Chondrocyte (in vitro differentiated cells): Measurements from ENCODE around the gene RPS6KA3. TPM values are rescaled to one million over a fixed set of nuclear protein-coding genes. Genes with fewer than 3 reads are reported as not detected.

Experiments
- DNase-seq: peaks from one replicate; pipeline ENCODE4 v3.0.0; 2021; ENCODE audit warnings: mixed read lengths, low spot score
- H3K27ac Mint-ChIP-seq: one replicate; pipeline ENCODE4 v1.8.0; 2021; ENCODE audit warnings: mild to moderate bottlenecking, moderate library complexity, mixed read lengths; ENCODE audit not compliant: unreplicated experiment
- H3K27me3 Mint-ChIP-seq: 2 replicates; pipeline ENCODE4 v1.8.0; 2021; ENCODE audit warnings: low read depth, mixed read lengths
- H3K36me3 Mint-ChIP-seq: 2 replicates; pipeline ENCODE4 v1.8.0; 2021; ENCODE audit warnings: low read depth, mixed read lengths
- H3K4me1 Mint-ChIP-seq: 2 replicates; pipeline ENCODE4 v1.8.0; 2021; ENCODE audit warnings: low read depth, mild to moderate bottlenecking, mixed read lengths
- H3K4me3 Mint-ChIP-seq: one replicate; pipeline ENCODE4 v1.8.0; 2021; ENCODE audit warnings: mild to moderate bottlenecking, moderate library complexity, mixed read lengths; ENCODE audit not compliant: unreplicated experiment
- H3K9me3 Mint-ChIP-seq: 2 replicates; pipeline ENCODE4 v1.8.0; 2021; ENCODE audit warnings: low read depth, mixed read lengths
- CTCF ChIP-seq: fragments of 200-600 bp; sonication (generic); IDR thresholded peaks from 2 replicates; pipeline ENCODE4 v1.5.0; 2021; ENCODE audit warnings: antibody characterized with exemption, mild to moderate bottlenecking, moderate library complexity
- total RNA-seq: library from RNA; stranded (reverse); gene quantifications from 3 replicates; pipeline ENCODE4 v1.2.1, GENCODE V29; 2021

The RPS6KA3 gene
- total RNA-seq, 1 donor from 2014 or later = 18.4 TPM

- H3K36me3 Mint-ChIP-seq = no peaks in the 10 kb centered on the region
- DNase-seq = no peak
- no peaks in the 10 kb centered on the region for H3K27me3 Mint-ChIP-seq
- no peak overlapping the region for H3K27ac Mint-ChIP-seq
- H3K4me1 Mint-ChIP-seq = no peaks in the 10 kb centered on the region
- no peak overlapping the region for H3K4me3 Mint-ChIP-seq
- H3K9me3 Mint-ChIP-seq = no peaks in the 10 kb centered on the region
- no peak for TF ChIP-seq CTCF
Measured at GRCh38 chrX:20111271-20111670, 155.4 kb downstream of the RPS6KA3 start.

GRCh38 chrX:20101934-20102581 lies 164.7 kb downstream of the RPS6KA3 start:
- Mint-ChIP-seq H3K4me1 (no peaks in the 10 kb centered on the region), H3K9me3 (peaks cover 9% of the 10 kb centered on the region), H3K27ac (no peak overlapping the region), H3K36me3 (no peaks in the 10 kb centered on the region), H3K4me3 (no peak overlapping the region), H3K27me3 (no peaks in the 10 kb centered on the region)
- no peak for DNase-seq
- no peak for TF ChIP-seq CTCF

Other genes with a start within 250 kb of the RPS6KA3 start
- 0.28 to 0.62 TPM (median 0.53 TPM) in 3 replicates for gene MAP7D2, start 150.0 kb downstream of the RPS6KA3 start, total RNA-seq
- 55.0 to 81.0 TPM (median 60.5 TPM) in 3 replicates for gene EIF1AX, start 125.1 kb downstream of the RPS6KA3 start, total RNA-seq